Inflammatory macrophage treated with lipopolysaccharide for 4 hours (primary cell): Measurements from ENCODE around the gene UTP25.
"Not testable (repeated sequence)": the region's sequence is repeated elsewhere in the genome, so short reads cannot be mapped to it uniquely, and the experiment has no call there.

Experiments
- DNase-seq: peaks from one replicate; pipeline ENCODE4 v3.0.0-alpha.2; 2020

The UTP25 gene

GRCh38 chr1:209875515-209875914 is 47.7 kb downstream of the UTP25 start:
- no peak for DNase-seq

GRCh38 chr1:209876078-209876800 is 48.5 kb downstream of the UTP25 start:
- DNase-seq = no peak

- DNase-seq = no peak
Measured at GRCh38 chr1:209877087-209877764, 49.5 kb downstream of the UTP25 start.

GRCh38 chr1:209878964-209879363 is 51.2 kb downstream of the UTP25 start:
- DNase-seq = no peak

- no peak for DNase-seq
Measured at GRCh38 chr1:209879539-209879938, 51.8 kb downstream of the UTP25 start.

- no peak for DNase-seq
Measured at GRCh38 chr1:209880031-209880430, 52.3 kb downstream of the UTP25 start.

GRCh38 chr1:209881619-209882018 is 53.8 kb downstream of the UTP25 start:
- no peak for DNase-seq

- no peak for DNase-seq
Measured at GRCh38 chr1:209882286-209882685, 54.5 kb downstream of the UTP25 start.

- DNase-seq = no peak
Measured at GRCh38 chr1:209882942-209883340, 55.2 kb downstream of the UTP25 start.

- DNase-seq = peak; percentile 21
Measured at GRCh38 chr1:209883341-209883971, 55.7 kb downstream of the UTP25 start.

GRCh38 chr1:209884249-209884648 is 56.5 kb downstream of the UTP25 start:
- DNase-seq = no peak

GRCh38 chr1:209884665-209885117 is 56.9 kb downstream of the UTP25 start:
- peak; percentile 91 for DNase-seq

GRCh38 chr1:209885403-209886218 is 57.8 kb downstream of the UTP25 start:
- peak; percentile 47 for DNase-seq

- DNase-seq = no peak
Measured at GRCh38 chr1:209886219-209886536, 58.4 kb downstream of the UTP25 start.

- DNase-seq = not testable (repeated sequence)
Measured at GRCh38 chr1:209888291-209889076, 60.7 kb downstream of the UTP25 start.

GRCh38 chr1:209889077-209889418 is 61.3 kb downstream of the UTP25 start:
- no peak for DNase-seq

GRCh38 chr1:209890641-209891330 is 63.0 kb downstream of the UTP25 start:
- DNase-seq = no peak

GRCh38 chr1:209893751-209894150 is 66.0 kb downstream of the UTP25 start:
- DNase-seq = no peak

- DNase-seq = no peak
Measured at GRCh38 chr1:209895709-209896108, 67.9 kb downstream of the UTP25 start.

GRCh38 chr1:209896346-209896745 is 68.6 kb downstream of the UTP25 start:
- DNase-seq = no peak

GRCh38 chr1:209898271-209898670 is 70.5 kb downstream of the UTP25 start:
- DNase-seq = not testable (repeated sequence)

GRCh38 chr1:209898851-209899250 is 71.1 kb downstream of the UTP25 start:
- DNase-seq = not testable (repeated sequence)
